Measurements from ENCODE around the gene CRLF2.
"Not testable (repeated sequence)": the region's sequence is repeated elsewhere in the genome, so short reads cannot be mapped to it uniquely, and the experiment has no call there.

DNA sequence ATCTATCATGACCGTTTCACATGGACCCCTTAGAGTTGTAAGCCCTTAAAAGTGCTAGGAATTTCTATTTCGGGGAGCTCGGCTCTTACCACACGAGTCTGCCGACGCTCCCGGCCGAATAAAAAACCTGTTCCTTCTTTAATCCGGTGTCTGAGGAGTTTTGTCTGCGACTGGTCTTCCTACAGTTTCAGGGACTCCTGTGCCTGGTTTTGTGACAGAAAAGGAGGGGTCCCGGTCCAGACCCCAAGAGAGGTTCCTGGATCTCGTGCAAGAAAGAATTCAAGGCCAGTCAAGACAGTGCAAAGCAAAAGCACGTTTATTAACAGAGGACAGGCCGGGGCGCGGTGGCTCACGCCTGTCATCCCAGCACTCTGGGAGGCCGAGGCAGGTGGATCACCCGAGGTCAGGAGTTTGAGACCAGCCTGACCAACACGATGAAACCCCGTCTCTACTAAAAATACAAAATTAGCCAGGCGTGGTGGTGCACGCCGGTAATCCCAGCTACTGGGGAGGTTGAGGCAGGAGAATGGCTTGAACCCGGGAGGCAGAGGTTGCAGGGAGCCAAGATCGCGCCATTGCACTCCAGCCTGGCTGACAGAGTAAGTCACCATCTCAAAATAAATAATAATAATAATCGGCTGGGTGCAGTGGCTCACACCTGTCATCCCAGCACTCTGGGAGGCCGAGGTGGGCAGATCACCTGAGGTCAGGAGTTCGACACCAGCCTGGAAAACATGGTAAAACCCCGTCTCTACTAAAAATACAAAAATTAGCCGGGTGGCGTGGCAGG, 35.7 kb downstream of the CRLF2 start:
- TF ChIP-seq, protein P1, sequence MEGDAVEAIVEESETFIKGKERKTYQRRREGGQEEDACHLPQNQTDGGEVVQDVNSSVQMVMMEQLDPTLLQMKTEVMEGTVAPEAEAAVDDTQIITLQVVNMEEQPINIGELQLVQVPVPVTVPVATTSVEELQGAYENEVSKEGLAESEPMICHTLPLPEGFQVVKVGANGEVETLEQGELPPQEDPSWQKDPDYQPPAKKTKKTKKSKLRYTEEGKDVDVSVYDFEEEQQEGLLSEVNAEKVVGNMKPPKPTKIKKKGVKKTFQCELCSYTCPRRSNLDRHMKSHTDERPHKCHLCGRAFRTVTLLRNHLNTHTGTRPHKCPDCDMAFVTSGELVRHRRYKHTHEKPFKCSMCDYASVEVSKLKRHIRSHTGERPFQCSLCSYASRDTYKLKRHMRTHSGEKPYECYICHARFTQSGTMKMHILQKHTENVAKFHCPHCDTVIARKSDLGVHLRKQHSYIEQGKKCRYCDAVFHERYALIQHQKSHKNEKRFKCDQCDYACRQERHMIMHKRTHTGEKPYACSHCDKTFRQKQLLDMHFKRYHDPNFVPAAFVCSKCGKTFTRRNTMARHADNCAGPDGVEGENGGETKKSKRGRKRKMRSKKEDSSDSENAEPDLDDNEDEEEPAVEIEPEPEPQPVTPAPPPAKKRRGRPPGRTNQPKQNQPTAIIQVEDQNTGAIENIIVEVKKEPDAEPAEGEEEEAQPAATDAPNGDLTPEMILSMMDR (IDR thresholded peaks at IDR 0.05; ENCODE audit: insufficient read depth, low read length, poor library complexity, severe bottlenecking): not testable (repeated sequence)
- TF ChIP-seq EZH2phosphoT487 (conservative IDR thresholded peaks at IDR 0.05; ENCODE audit: low read length): not testable (repeated sequence)

Measured in SU-DHL-6 (cell line).